Mucosa of gallbladder (tissue), 1 donor: ENCODE measurements around the gene CST5. TPM values are rescaled to one million over a fixed set of nuclear protein-coding genes. Genes with fewer than 3 reads are reported as not detected.
"Not testable (repeated sequence)": the region's sequence is repeated elsewhere in the genome, so short reads cannot be mapped to it uniquely, and the experiment has no call there.

Source experiments
- DNase-seq: peaks from one replicate; pipeline ENCODE4 v3.0.0-alpha.2; 2020; ENCODE audit warnings: low spot score
- total RNA-seq: library from RNA; stranded (reverse); gene quantifications from one replicate; pipeline ENCODE4 v1.2.1, GENCODE V29; 2021
- donor health status: DM: no; HTN: no; CAD: no.

The CST5 gene
- total RNA-seq, 1 donor from 2014 or later = not detected

DNA sequence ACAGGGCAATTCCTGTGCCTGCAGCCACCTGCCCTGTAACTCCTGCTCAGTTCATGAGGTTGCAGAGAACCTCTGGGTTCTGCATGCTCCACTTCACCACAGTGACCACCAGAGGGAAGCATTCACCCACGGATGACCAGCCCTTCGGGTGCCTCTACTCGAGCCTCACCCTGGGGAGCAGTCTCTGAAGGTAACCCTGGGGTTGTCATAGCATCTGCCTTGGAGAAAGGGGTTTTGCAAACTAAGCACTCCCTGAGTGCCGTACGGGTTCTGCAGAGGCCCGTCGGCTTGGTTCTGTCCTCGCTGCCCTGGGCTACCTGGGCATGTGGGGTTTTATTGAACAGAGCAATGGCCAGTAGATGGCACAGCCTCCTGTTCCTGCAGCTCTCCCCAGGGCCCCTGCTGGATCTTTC lies 10.2 kb upstream of the CST5 start:
- DNase-seq = peak; percentile 77

DNA sequence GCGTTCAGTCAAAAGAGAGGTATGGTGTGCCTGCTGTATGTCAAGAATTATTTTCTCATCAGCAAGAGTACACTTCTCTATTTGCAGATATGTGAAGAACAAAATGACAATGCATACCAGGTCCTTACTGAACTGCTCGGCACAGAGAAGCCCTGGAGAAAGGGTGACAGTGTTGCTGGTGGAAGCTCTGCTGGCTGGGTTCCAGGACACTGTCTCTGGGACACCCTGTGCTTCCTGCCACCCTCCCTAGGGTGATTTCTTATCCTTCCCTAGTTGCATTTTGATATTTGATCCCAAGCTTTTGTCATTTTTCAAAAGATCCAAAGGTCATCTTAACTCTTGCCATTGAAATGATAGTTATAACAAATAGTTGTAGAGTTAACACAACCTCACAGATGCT lies 8.3 kb upstream of the CST5 start:
- no peak for DNase-seq

DNA sequence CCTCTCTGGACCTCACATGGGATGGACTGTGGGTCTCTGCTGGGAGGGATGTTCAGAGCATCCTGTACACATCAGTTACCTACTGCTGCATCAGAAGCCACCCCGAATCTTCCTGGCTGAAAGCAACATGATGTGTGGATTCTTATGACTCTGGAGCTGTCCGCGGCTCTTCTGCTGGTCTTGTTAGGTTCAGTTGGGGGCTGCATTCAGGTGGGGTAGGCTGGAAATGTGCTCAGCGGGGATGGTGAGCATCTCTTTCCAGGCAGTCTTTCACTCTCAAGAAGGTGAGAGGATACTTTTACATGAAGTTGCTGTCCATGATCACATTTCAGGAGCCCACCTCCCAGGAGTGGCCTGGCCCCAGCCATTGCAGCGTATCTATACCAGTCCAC lies 5.2 kb upstream of the CST5 start:
- DNase-seq = no peak

GRCh38 chr20:23884136-23884770 lies 4.7 kb upstream of the CST5 start:
- no peak for DNase-seq

GRCh38 chr20:23881371-23881770 lies 1.8 kb upstream of the CST5 start:
- no peak for DNase-seq

GRCh38 chr20:23880417-23880816 lies 869 bp upstream of the CST5 start:
- no peak for DNase-seq

DNA sequence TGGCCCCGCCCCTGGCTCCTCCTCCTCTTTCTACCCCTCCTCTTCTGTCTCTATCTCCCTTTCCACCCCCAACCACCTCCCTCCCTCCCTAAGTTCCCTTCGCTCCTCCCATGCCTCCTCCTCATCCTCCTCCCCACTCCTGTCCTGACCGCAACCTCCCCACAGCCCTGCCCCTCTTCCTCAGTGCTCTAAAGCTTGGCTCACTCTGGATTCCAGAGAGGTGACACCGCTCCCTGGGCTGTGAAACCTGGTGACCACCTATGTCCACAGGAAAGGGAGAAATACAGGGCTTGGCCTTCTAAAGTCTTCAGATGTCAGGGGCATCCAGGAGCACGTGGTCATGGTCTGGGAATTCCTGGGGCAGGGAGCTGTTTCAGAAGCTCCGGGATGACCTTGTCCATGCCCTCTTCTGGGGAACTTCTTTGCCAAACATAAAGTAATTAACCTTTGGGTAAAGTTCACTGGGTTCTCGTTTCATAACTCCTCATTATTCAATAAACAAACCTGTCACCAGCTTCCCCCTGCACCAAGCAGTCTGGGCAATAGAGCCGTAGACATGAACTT lies 345 bp upstream of the CST5 start:
- no peak for DNase-seq

DNA sequence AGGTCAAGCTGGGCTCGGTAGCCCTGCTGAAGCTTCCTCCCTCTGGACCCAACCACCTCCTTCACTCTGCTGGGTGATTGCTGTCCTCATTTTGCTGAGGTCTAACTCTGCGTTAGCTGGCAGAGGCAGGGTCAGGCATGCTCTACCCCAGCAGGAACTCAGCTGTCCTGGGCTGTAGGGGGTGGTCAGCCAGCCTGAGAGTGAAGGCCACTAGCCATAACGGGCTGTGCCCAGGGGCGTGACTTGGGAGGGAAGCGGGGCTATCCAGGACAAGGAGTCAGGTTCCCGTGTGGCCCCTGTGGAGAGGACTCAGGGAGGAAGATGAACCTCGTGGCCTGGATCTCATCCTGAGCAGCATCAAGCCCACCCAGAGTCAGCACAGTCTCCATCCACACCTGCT lies 761 bp downstream of the CST5 start:
- no peak for DNase-seq

DNA sequence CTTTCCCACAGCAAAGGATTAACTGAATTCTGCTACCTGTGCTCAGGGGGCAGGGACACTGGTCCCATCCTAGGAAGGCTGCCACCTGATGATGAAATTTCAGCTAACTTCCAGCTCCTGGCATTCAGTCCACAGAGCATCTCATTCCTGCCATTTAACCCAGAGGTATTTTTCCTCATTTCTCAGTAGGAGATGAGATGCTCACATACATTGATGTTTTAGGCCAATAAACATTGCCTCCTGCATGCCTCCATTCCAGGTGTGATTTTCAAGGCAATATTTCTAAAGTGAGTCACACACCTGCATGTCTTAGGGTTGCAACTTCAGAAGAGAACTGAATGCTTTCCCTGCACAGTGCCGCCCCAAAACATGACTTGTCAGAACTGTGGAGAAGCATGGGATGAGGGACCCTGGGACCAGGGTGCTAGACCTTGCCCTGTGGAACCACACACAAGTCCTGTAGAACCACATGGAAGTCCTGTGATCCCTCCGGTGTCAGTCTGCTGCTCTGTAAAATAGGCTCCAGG lies 1.5 kb downstream of the CST5 start:
- DNase-seq = not testable (repeated sequence)

DNA sequence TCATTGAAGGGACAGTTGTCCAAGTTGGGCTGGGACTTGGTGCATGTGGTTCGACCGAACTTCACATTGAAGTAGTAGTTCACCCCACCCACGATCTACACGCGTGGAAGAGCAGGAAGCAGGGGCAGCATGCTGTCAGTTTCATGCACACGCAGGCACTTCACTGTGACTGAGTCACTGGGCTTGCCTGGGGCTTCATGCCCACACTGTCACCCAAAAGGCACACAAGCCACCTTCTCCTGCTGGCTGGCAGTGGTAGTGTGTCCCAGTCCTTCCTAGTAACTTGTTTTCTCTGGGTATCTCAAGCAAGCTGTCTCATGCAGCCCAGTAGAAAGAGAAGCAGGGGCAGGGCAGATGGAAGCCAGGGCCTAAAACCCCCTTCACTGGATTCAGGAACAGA lies 2.0 kb downstream of the CST5 start:
- no peak for DNase-seq

DNA sequence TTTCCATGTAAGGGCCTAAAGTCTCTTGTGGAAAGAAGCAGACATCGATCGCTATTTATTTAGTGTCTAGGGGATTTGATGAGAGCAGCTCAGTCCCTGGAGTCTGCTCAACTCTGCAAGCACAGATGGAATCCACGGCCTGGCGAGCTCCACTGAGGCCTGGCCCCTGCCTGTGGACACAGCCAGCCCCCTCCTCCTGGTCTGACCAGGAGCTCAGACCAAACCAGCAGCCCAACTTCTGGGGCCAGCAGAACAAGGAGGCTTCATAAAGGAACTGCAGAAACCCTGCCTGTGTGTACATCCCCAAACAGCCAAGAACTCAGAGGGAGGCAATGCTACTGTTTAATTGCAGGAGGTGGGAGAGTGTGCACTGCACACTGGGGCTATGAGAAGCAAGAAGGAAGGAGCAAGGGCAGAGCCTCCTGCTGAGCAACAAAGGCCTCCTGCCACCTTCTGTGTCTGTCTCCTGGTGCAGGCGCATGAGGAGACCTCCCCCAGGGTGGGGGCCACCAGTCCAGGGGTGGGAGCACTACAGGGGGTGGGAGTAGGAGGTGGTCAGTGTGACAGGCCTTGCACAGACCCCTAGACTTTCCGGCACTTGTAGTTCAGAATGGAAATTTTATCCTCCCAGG lies 3.8 kb downstream of the CST5 start:
- no peak for DNase-seq

DNA sequence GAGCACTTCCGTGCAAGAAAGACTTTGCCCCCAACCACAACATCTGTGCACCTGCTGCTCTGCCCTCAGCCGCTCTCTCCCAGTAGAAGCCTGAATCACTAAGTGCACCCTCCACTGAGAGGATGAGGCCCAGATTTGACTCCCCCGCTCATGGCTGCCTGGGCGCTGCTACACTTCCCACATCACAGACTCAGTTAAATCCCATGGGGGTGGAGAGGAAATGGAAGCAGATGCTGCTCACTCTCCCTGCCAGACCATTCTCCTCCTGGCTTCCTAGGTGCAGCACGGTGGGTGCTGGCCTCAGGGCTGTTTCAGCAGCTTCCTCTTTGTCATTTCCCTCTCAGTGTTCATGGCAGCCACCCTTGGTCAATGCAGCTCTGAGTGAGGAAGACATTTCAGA lies 4.8 kb downstream of the CST5 start:
- no peak for DNase-seq

- no peak for DNase-seq
Observed at GRCh38 chr20:23873370-23874015, 6.1 kb downstream of the CST5 start.

DNA sequence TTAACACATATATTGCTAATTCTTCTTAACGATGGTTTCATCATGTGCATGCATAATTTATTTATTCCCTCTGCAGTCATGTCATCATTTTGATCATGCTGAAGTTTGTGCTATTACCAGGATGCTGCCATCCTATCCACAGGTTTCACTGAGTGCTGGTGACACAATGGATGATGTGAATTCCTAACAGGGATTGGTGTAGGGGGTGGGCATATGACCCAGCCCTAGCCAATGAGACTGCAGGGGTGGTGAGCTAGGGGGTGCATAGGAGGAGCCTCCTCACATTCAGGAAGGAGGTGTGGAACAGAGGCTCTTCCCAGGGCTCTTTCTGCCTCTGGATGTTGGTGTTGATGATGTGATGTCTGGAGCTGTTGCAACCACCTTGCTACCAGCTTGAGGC lies 7.5 kb downstream of the CST5 start:
- no peak for DNase-seq

- no peak for DNase-seq
Observed at GRCh38 chr20:23870461-23870860, 9.1 kb downstream of the CST5 start.

DNA sequence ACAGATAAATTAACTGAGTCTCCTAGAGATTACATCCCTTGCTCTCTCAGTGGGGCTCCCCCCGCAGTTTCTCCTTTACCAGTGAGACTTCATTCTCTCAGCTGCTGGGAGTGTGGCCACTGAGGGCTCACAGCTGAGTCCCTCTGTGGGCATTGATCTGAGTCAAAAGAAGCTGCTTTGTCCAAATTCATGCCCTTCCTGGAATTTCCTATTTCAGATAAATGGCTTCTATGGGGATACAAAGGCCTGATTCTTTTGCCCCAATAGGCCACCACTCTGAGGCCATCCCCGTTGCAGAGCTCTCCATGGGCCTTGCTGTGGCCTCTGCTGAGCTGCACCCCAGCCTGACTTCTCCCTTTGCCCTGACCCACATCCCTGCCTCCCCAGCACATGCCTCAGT lies 10.0 kb downstream of the CST5 start:
- no peak for DNase-seq

GRCh38 chr20:23868321-23868720 lies 11.2 kb downstream of the CST5 start:
- no peak for DNase-seq

DNA sequence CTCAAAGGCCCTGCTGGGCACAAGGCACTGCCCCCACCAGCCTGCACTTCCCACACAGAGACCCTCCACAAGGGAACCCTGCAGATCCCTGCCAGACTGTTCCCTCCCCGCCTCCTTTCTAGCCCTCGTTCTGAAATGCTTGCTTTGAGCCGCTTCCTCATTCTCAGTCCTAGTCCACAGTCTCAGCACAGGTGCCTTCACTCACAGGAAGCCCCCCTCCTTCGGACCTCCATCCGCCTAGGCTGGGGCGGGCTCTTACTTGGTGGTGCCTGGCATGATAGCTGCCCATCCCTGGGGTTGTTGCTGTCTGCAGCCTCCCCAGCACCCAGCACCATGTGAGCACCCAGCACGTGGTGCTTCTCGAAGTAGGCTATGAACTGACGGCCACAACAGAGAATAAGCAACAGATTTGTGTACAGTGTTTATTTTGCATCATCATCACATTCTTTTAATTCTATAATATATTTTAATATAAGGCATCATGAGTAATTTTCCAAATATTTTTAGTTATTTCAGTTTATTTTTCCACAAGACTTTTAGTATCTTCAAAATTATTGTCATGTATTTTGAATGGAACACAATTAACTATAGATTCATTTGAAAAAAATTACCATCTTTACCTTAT lies 12.3 kb downstream of the CST5 start:
- no peak for DNase-seq

DNA sequence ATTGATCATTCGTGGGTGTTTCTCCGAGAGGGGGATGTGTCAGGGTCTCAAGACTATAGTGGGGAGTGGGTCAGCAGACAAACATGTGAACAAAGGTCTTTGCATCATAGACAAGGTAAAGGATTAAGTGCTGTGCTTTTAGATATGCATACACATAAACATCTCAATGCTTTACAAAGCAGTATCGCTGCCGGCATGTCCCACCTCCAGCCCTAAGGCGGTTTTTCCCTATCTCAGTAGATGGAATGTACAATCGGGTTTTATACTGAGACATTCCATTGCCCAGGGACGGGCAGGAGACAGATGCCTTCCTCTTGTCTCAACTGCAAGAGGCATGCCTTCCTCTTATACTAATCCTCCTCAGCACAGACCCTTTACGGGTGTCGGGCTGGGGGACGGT lies 18.8 kb downstream of the CST5 start:
- not testable (repeated sequence) for DNase-seq

DNA sequence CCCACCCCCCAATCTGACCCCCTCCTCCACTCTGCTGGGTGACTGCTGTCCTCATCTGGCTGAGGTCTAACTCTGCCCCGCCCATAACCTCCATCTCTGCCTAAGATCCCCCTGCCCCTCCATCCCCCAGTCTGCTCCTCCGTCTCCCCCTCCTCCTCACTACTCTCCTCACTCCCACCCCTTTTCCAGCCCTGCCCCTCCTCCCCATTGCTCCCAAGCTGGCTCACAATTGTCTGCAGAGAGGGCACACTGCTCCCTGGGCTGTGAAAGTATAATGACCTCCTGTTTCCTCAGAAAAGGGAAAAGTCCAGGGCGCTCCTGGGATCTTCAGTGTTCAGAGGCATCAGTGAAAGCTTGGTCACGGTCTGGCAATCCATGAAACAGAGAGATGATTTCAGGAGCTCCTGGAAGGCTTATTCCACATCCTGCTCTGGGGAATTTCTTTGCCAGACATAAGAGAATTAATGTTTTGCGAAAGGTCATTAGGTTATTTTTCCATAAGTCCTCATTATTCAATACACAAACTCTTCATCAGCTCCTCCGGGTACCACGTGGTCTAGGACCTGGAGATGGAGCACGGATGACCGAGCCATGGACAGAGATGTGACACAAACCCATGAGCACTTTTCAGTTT lies 21.5 kb downstream of the CST5 start:
- DNase-seq = no peak

GRCh38 chr20:23856736-23857135 lies 22.8 kb downstream of the CST5 start:
- no peak for DNase-seq

DNA sequence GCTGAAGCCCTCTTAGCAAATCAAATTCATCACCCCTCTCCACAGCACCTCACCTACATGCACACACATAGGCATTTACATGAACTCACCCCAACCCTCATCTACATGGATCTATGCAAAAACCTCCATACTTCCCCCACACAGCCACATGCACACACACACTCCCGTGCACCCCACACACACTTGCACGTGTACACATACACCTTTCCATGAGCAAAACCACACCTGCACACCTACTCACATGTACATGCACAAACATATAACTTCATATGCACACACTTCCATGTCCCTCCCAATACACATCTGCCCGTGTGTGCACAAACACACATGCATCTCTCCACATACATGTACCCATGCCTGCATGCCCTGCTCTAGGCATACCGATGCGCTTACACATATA lies 23.3 kb downstream of the CST5 start:
- DNase-seq = no peak
